HepG2 (cell line): ENCODE data around the gene IRX3. TPM values are rescaled to one million over a fixed set of nuclear protein-coding genes. Genes with fewer than 3 reads are reported as not detected.
A peak's percentile ranks its signal among the peaks of the same experiment; 100 is the strongest.

Source experiments
- ATF1 ChIP-seq: IDR thresholded peaks from 2 replicates; pipeline ENCODE4 v1.6.1; 2016; ENCODE audit warnings: mild to moderate bottlenecking, control low read depth
- CREB1 ChIP-seq, 2 experiments: fragments of 450-650 bp in 1 of 2; IDR thresholded peaks; 2 replicates each; pipeline ENCODE4 v1.6.1; 2016 to 2017; ENCODE audit warnings: control low read depth in 1 of 2, mild to moderate bottlenecking in 1 of 2, missing compliant biosample characterization in 1 of 2, missing genetic modification characterization in 1 of 2
- GATAD2A ChIP-seq: IDR thresholded peaks from 2 replicates; pipeline ENCODE4 v1.6.1; 2016
- GPN1 ChIP-seq: sonication (generic); formaldehyde crosslinking; IDR thresholded peaks from 2 replicates; pipeline ENCODE4 v1.5.1; 2020; ENCODE audit warnings: missing genetic modification reagents, borderline replicate concordance
- KAT2B ChIP-seq: fragments of 150-350 bp; IDR thresholded peaks from 2 replicates; pipeline ENCODE4 v1.6.1; 2014; ENCODE audit warnings: low read depth, low read length, borderline replicate concordance
- MAFF ChIP-seq: IDR thresholded peaks from 2 replicates; pipeline ENCODE4 v1.6.1; 2011; ENCODE audit warnings: low read depth, low read length, improper control_type of control experiment
- MEF2D ChIP-seq: sonication (generic); formaldehyde crosslinking; IDR thresholded peaks from 2 replicates; pipeline ENCODE4 v1.5.1; 2020; ENCODE audit warnings: mild to moderate bottlenecking, missing genetic modification reagents
- NFE2L2 ChIP-seq: fragments of 150-350 bp; IDR thresholded peaks from 2 replicates; pipeline ENCODE4 v1.6.1; 2014; ENCODE audit warnings: low read length
- PHF20 ChIP-seq: sonication (generic); formaldehyde crosslinking; IDR thresholded peaks from 2 replicates; pipeline ENCODE4 v1.5.0; 2020; ENCODE audit warnings: mild to moderate bottlenecking, missing genetic modification reagents
- SKI ChIP-seq: fragments of 450-650 bp; IDR thresholded peaks from one replicate; pipeline ENCODE4 v1.6.1; 2018; ENCODE audit warnings: mild to moderate bottlenecking; ENCODE audit not compliant: partially characterized antibody
- SOX5 ChIP-seq: IDR thresholded peaks from 2 replicates; pipeline ENCODE4 v1.6.1; 2016; ENCODE audit warnings: borderline replicate concordance
- TEAD2 ChIP-seq: sonication (generic); formaldehyde crosslinking; IDR thresholded peaks from 2 replicates; pipeline ENCODE4 v1.9.0; 2021; ENCODE audit warnings: missing genetic modification reagents
- ZBTB3 ChIP-seq: sonication (generic); formaldehyde crosslinking; IDR thresholded peaks from 2 replicates; pipeline ENCODE4 v1.4.0; 2020; ENCODE audit warnings: low read depth, mild to moderate bottlenecking, moderate library complexity, missing genetic modification reagents, borderline replicate concordance
- ZMYM4 ChIP-seq: sonication (generic); formaldehyde crosslinking; IDR thresholded peaks from 2 replicates; pipeline ENCODE4 v1.8.1; 2023; ENCODE audit warnings: mild to moderate bottlenecking, missing genetic modification reagents
- ZNF253 ChIP-seq: sonication (generic); formaldehyde crosslinking; IDR thresholded peaks from 2 replicates; pipeline ENCODE4 v1.8.0; 2022; ENCODE audit warnings: mild to moderate bottlenecking, missing genetic modification reagents, borderline replicate concordance
- ZNF292 ChIP-seq: sonication (generic); formaldehyde crosslinking; IDR thresholded peaks from 2 replicates; pipeline ENCODE4 v1.8.1; 2022; ENCODE audit warnings: mild to moderate bottlenecking, low read depth, missing genetic modification reagents, borderline replicate concordance
- ZNF672 ChIP-seq: sonication (generic); formaldehyde crosslinking; IDR thresholded peaks from 2 replicates; pipeline ENCODE4 v1.8.1; 2022; ENCODE audit warnings: missing genetic modification reagents
- ZNF674 ChIP-seq: sonication (generic); formaldehyde crosslinking; IDR thresholded peaks from 2 replicates; pipeline ENCODE4 v1.5.0; 2020; ENCODE audit warnings: low read depth, mild to moderate bottlenecking, missing genetic modification reagents
- ZNF777 ChIP-seq: sonication (generic); formaldehyde crosslinking; IDR thresholded peaks from 2 replicates; pipeline ENCODE4 v1.4.0; 2020; ENCODE audit warnings: missing genetic modification reagents
- ZNF83 ChIP-seq: sonication (generic); formaldehyde crosslinking; IDR thresholded peaks from 2 replicates; pipeline ENCODE4 v1.4.0; 2020; ENCODE audit warnings: missing genetic modification reagents, mild to moderate bottlenecking, borderline replicate concordance
- polyA plus RNA-seq, 8 experiments: library from polyadenylated mRNA; depleted of rRNA in 3 of 8; stranded (reverse) in 7 of 8; unstranded in 1 of 8; fragments of >200 nt; fragmentation: Illumina TruSeq in 4 of 8; extraction: Trizol in 4 of 8; gene quantifications; 2 replicates each; pipeline versions ENCODE4 v1.2.1 to v1.2.3, GENCODE V29; 2011 to 2016; ENCODE audit warnings: low read depth in 4 of 8, missing spikeins in 1 of 8, mixed read lengths in 1 of 8; ENCODE audit not compliant: insufficient read depth in 1 of 8
- total RNA-seq, 5 experiments: library from RNA; depleted of rRNA; stranded (reverse); fragments of >200 nt; fragmentation: Illumina TruSeq; extraction: Trizol; gene quantifications; 2 replicates each; pipeline ENCODE4 v1.2.3, GENCODE V29; 2016; ENCODE audit warnings: low read depth in 1 of 5
- TF ChIP-seq, protein P1 (sequence below): IDR thresholded peaks from 2 replicates; pipeline ENCODE4 v1.6.1; 2012; ENCODE audit warnings: low read length, improper control_type of control experiment
- TF ChIP-seq, protein P2 (sequence below): sonication (generic); formaldehyde crosslinking; IDR thresholded peaks from 2 replicates; pipeline ENCODE4 v1.8.0; 2022; ENCODE audit warnings: missing genetic modification reagents, mild to moderate bottlenecking, borderline replicate concordance
- TF ChIP-seq, protein P3 (sequence below): sonication (generic); formaldehyde crosslinking; IDR thresholded peaks from 2 replicates; pipeline ENCODE4 v1.5.0; 2020; ENCODE audit warnings: missing genetic modification reagents, mild to moderate bottlenecking, borderline replicate concordance

Gene IRX3
- total and polyA plus RNA-seq, 2 of the 13 experiments (the other 11 are each of a cell fraction or from before 2014, with no cell fraction given) = 9.2 to 16.4 TPM

DNA sequence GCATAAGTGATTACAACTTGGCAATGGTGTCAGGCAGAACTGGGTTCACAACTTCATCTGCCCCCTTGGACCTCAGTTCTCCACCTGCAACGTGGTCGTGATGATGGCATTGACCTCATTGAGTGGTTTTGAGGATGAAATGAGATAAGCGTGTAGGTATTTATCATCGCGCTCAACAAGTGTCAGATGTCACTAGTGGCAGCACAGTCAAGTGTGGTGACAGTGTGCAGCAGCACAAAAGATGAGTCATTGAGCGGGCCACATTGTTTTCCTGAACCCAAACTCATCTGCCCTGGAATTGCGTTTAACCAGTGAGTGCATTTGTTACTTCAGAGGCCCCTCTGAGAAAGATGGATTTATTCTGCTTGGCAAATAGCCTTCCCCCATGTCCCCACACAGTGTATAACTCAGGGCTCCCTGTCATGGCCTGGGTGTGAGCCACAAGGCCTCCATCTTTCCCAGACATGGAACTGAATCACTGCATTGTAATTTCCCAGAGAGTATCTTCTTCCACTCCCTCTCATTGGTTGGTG is 20.9 kb downstream of the IRX3 start (continued):
- TF ChIP-seq, protein P1, sequence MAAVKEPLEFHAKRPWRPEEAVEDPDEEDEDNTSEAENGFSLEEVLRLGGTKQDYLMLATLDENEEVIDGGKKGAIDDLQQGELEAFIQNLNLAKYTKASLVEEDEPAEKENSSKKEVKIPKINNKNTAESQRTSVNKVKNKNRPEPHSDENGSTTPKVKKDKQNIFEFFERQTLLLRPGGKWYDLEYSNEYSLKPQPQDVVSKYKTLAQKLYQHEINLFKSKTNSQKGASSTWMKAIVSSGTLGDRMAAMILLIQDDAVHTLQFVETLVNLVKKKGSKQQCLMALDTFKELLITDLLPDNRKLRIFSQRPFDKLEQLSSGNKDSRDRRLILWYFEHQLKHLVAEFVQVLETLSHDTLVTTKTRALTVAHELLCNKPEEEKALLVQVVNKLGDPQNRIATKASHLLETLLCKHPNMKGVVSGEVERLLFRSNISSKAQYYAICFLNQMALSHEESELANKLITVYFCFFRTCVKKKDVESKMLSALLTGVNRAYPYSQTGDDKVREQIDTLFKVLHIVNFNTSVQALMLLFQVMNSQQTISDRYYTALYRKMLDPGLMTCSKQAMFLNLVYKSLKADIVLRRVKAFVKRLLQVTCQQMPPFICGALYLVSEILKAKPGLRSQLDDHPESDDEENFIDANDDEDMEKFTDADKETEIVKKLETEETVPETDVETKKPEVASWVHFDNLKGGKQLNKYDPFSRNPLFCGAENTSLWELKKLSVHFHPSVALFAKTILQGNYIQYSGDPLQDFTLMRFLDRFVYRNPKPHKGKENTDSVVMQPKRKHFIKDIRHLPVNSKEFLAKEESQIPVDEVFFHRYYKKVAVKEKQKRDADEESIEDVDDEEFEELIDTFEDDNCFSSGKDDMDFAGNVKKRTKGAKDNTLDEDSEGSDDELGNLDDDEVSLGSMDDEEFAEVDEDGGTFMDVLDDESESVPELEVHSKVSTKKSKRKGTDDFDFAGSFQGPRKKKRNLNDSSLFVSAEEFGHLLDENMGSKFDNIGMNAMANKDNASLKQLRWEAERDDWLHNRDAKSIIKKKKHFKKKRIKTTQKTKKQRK = no peak
- TF ChIP-seq ZNF672 (CRISPR knock-in tag) (no peak), PHF20 (no peak), CREB1 (IDR thresholded peaks at IDR 0.05) (peak; percentile 67), CREB1 (CRISPR knock-in tag; IDR thresholded peaks at IDR 0.05) (no peak; the same call in 1 of the 2 replicates), ZNF674 (CRISPR knock-in tag) (no peak), ZNF253 (no peak), ATF1 (CRISPR knock-in tag) (no peak), SOX5 (peak; percentile 85), KAT2B (no peak), NFE2L2 (0 out of 2 replicates have a peak, but pooled peaks have one; percentile 9), ZNF292 (peak; percentile 56; the same call in 1 of the 2 replicates), MEF2D (CRISPR knock-in tag) (peak; percentile 69; the same call in 1 of the 2 replicates), SKI (no peak), GATAD2A (CRISPR knock-in tag) (peak; percentile 47; the same call in 1 of the 2 replicates), MAFF (no peak), ZNF83 (no peak), ZBTB3 (CRISPR knock-in tag) (no peak), GPN1 (CRISPR knock-in tag) (no peak), ZMYM4 (CRISPR knock-in tag) (peak; percentile 51; the same call in 1 of the 2 replicates), TEAD2 (CRISPR knock-in tag) (no peak), ZNF777 (CRISPR knock-in tag) (no peak)
- TF ChIP-seq, protein P2, sequence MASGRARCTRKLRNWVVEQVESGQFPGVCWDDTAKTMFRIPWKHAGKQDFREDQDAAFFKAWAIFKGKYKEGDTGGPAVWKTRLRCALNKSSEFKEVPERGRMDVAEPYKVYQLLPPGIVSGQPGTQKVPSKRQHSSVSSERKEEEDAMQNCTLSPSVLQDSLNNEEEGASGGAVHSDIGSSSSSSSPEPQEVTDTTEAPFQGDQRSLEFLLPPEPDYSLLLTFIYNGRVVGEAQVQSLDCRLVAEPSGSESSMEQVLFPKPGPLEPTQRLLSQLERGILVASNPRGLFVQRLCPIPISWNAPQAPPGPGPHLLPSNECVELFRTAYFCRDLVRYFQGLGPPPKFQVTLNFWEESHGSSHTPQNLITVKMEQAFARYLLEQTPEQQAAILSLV (CRISPR knock-in tag) = no peak
- TF ChIP-seq, protein P3, sequence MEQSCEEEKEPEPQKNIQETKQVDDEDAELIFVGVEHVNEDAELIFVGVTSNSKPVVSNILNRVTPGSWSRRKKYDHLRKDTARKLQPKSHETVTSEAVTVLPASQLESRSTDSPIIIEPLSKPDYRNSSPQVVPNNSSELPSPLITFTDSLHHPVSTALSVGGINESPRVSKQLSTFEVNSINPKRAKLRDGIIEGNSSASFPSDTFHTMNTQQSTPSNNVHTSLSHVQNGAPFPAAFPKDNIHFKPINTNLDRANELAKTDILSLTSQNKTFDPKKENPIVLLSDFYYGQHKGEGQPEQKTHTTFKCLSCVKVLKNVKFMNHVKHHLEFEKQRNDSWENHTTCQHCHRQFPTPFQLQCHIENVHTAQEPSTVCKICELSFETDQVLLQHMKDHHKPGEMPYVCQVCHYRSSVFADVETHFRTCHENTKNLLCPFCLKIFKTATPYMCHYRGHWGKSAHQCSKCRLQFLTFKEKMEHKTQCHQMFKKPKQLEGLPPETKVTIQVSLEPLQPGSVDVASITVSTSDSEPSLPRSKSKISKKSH (CRISPR knock-in tag) = no peak
